SJSA1 (cell line): ENCODE results near the gene TTC27. TPM values are rescaled to one million over a fixed set of nuclear protein-coding genes. Genes with fewer than 3 reads are reported as not detected.
A peak's percentile ranks its signal among the peaks of the same experiment; 100 is the strongest.
"Not testable (repeated sequence)": the region's sequence is repeated elsewhere in the genome, so short reads cannot be mapped to it uniquely, and the experiment has no call there.

Experiments used
- DNase-seq, 2 experiments: peaks; one replicate each; pipeline ENCODE4 v3.0.0-alpha.2; 2015 to 2020; ENCODE audit warnings: low spot score in 2 of 2, low read depth in 1 of 2
- H3K27ac ChIP-seq: fragments of 250-450 bp; sonication (Bioruptor Pico); 2 replicates; pipeline ENCODE4 v1.5.1; 2020; ENCODE audit warnings: mild to moderate bottlenecking, moderate library complexity
- H3K27me3 ChIP-seq: fragments of 250-450 bp; sonication (Bioruptor Pico); replicated peaks from 2 replicates; pipeline ENCODE4 v1.5.1; 2020; ENCODE audit warnings: mild to moderate bottlenecking, moderate library complexity
- H3K36me3 ChIP-seq: fragments of 250-450 bp; sonication (Bioruptor Pico); 2 replicates; pipeline ENCODE4 v1.5.1; 2020; ENCODE audit warnings: mild to moderate bottlenecking
- H3K4me1 ChIP-seq: fragments of 250-450 bp; sonication (Bioruptor Pico); replicated peaks from 2 replicates; pipeline ENCODE4 v1.6.1; 2021; ENCODE audit warnings: mild to moderate bottlenecking
- H3K4me3 ChIP-seq: fragments of 250-450 bp; sonication (Bioruptor Pico); 2 replicates; pipeline ENCODE4 v1.5.1; 2020; ENCODE audit warnings: mild to moderate bottlenecking
- H3K9me3 ChIP-seq: fragments of 250-450 bp; sonication (Bioruptor Pico); replicated peaks from 2 replicates; pipeline ENCODE4 v1.5.1; 2020; ENCODE audit warnings: mild to moderate bottlenecking
- total RNA-seq: library from RNA; depleted of rRNA; stranded (reverse); fragments of >200 nt; shearing (Covaris generic); gene quantifications from 2 replicates; pipeline ENCODE4 v1.2.3, GENCODE V29; 2014

Gene TTC27
- total RNA-seq, 1 experiment from 2014 or later = 23.7 TPM

- no peaks in the 10 kb centered on the region for H3K9me3 ChIP-seq
- H3K27ac ChIP-seq = no peak overlapping the region
- no peak overlapping the region for H3K4me3 ChIP-seq
- H3K36me3 ChIP-seq = no peaks in the 10 kb centered on the region; the same call in 1 of the 2 replicates
- no peaks in the 10 kb centered on the region for H3K27me3 ChIP-seq
- DNase-seq = no peak
- H3K4me1 ChIP-seq = peaks cover 23% of the 10 kb centered on the region
Observed at GRCh38 chr2:32741575-32741974, 113.7 kb downstream of the TTC27 start.

- Histone ChIP-seq H3K9me3 (no peaks in the 10 kb centered on the region), H3K27ac (no peak overlapping the region), H3K4me3 (no peak overlapping the region), H3K4me1 (peaks cover 23% of the 10 kb centered on the region), H3K36me3 (no peaks in the 10 kb centered on the region; the same call in 1 of the 2 replicates), H3K27me3 (no peaks in the 10 kb centered on the region)
- no peak for DNase-seq
Observed at GRCh38 chr2:32742376-32742775, 114.5 kb downstream of the TTC27 start.

DNA sequence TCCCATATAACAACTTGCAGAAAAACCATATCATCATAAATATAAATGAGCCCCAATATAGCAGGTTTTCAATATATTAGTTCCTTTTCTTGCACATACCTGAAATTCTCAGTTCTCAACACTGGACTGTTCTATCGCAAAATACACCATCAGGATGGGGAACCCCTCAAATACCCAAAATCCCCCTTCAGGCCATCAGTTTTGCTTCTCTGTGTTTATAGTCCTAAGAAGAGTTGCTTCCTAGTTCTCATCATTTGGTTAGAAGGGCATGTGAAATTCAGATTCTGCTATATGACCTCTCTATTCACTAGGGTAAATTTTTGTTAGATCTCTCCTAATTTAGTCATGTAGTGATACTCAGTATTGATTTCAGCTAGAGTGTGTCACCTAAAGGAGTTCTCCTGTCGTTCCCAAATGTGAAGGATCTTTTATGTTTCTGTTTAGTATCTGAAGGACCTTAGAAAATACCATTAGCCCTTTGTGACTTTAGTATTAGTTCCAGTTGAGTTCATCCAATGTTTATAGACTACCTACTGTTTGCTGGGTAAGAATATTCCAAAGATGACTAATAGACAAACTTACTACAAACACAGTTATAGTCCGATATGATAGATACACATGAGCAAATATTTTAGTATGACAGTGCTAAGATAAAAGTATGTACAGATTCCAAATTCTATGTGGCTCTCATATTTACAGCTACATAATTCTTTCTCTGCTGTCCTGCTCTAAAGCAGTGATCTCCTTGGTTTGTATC, 115.8 kb downstream of the TTC27 start:
- Histone ChIP-seq H3K4me1 (peaks cover 23% of the 10 kb centered on the region), H3K9me3 (no peaks in the 10 kb centered on the region), H3K27ac (0 out of 2 replicates have a peak overlapping the region, but pooled peaks have one; percentile 5), H3K27me3 (no peaks in the 10 kb centered on the region), H3K36me3 (no peaks in the 10 kb centered on the region; the same call in 1 of the 2 replicates), H3K4me3 (no peak overlapping the region)
- DNase-seq = peak in 1 of 2 experiments; percentile 18

GRCh38 chr2:32745191-32745590, 117.3 kb downstream of the TTC27 start:
- H3K27me3 ChIP-seq = no peaks in the 10 kb centered on the region
- H3K4me1 ChIP-seq = peaks cover 23% of the 10 kb centered on the region
- H3K4me3 ChIP-seq = no peak overlapping the region
- no peaks in the 10 kb centered on the region; the same call in 1 of the 2 replicates for H3K36me3 ChIP-seq
- H3K27ac ChIP-seq = no peak overlapping the region
- H3K9me3 ChIP-seq = no peaks in the 10 kb centered on the region
- DNase-seq = peak; percentile 60

DNA sequence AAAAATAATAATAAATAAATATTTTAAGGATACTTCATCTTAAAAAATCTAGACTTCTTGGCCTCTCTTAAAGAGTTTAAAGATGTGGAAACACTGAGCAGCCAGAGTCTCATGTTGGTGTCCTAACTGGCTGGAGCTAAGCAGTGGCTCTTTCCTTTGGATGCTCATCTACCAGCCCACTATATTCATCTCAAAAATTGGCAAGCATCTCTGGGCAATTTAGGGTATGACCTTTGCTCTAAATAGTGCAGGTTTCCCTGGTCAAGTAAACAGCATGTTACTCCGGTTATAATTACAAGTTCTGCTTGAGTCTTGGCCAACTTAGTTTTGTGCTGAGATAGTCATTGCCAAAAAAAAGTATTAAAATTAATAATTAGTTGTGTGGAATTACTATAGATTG, 117.8 kb downstream of the TTC27 start:
- Histone ChIP-seq H3K4me1 (peaks cover 23% of the 10 kb centered on the region), H3K27me3 (no peaks in the 10 kb centered on the region), H3K36me3 (no peaks in the 10 kb centered on the region; the same call in 1 of the 2 replicates), H3K4me3 (no peak overlapping the region), H3K27ac (no peak overlapping the region), H3K9me3 (no peaks in the 10 kb centered on the region)
- no peak for DNase-seq

- Histone ChIP-seq H3K27ac (no peak overlapping the region), H3K36me3 (no peaks in the 10 kb centered on the region; the same call in 1 of the 2 replicates), H3K27me3 (no peaks in the 10 kb centered on the region), H3K9me3 (no peaks in the 10 kb centered on the region), H3K4me1 (peaks cover 27% of the 10 kb centered on the region), H3K4me3 (no peak overlapping the region)
- DNase-seq = no peak
Observed at GRCh38 chr2:32746669-32747068, 118.8 kb downstream of the TTC27 start.

DNA sequence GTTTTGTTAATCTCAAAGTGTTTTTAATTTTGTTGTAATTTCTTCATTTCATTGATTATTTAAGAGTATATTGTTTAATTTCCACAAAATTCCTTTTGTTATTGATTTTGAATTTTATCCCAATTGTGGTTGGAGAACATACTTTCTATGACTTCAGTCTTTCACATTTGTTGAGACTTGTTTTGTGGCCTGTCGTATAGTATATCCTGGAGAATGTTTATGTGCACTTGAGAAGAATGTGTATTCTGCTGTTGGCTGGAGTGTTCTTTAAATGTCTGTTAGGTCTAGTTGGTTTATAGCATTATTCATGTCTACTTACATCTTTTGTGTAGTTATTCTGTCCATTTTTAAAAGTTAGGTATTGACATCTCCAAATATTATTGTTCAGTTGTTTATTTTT, 120.3 kb downstream of the TTC27 start:
- Histone ChIP-seq H3K36me3 (no peaks in the 10 kb centered on the region; the same call in 1 of the 2 replicates), H3K27ac (no peak overlapping the region), H3K9me3 (no peaks in the 10 kb centered on the region), H3K4me3 (no peak overlapping the region), H3K27me3 (no peaks in the 10 kb centered on the region), H3K4me1 (peaks cover 40% of the 10 kb centered on the region)
- DNase-seq = no peak

DNA sequence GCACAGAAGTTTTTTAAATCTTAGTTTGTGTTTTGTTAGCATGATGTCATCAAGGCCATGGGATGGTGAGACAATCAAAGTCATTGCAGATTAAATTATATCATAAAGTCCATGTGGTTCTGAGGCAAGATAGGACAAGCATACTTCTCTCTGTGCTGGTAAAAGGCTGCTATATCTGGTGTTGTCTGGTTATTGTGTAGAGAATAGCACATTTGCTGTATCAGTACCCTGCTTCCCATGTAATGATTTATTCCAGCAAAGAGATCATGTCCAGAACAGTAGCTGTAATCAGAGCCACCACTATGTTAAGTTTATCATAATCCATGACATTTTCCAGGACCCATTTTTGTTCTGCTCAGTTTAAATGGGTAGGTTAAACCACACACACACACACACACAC, 123.0 kb downstream of the TTC27 start:
- no peak overlapping the region for H3K4me3 ChIP-seq
- H3K27ac ChIP-seq = no peak overlapping the region
- no peaks in the 10 kb centered on the region for H3K27me3 ChIP-seq
- peaks cover 20% of the 10 kb centered on the region for H3K4me1 ChIP-seq
- H3K9me3 ChIP-seq = no peaks in the 10 kb centered on the region
- no peaks in the 10 kb centered on the region for H3K36me3 ChIP-seq
- DNase-seq = no peak

DNA sequence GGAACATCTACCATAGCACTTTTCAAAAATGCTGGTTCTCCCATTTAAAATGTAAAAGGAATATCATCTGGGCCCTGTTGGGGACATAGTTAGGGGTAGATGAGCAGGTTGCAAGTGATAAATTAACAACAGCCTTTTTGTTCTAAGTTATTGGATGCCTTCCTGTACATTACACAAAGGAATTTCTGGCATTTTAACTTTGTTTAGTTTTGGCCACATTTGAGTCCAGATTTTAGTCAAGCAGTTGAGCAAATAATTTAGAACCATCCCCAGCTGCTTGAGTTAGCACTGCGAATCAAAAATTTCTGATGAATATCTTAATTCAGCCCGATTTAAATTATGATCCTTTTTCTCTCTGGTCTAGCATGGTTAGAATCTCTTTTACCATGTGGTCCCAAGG, 124.4 kb downstream of the TTC27 start:
- Histone ChIP-seq H3K27me3 (no peaks in the 10 kb centered on the region), H3K4me1 (peaks cover 20% of the 10 kb centered on the region), H3K27ac (no peak overlapping the region), H3K4me3 (no peak overlapping the region), H3K36me3 (no peaks in the 10 kb centered on the region), H3K9me3 (no peaks in the 10 kb centered on the region)
- no peak for DNase-seq

DNA sequence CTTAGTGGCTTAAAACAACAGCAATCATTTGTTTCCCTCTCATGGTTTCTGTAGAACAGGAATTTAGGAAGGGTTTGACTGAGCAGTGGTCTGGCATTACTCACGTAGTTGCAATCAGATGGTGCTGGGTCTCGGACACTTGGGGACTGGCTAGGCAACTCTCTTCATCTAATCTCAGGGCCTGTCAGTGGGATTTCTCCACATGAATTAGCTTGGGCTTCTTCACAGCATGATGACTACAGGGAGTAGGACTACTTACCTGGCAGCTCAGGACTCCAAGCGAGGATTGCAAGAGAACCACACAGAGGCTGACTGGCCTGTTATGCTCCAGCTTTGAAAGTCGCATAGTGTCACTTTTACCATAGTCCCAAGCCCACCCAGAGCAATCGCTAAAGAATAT, 125.1 kb downstream of the TTC27 start:
- H3K9me3 ChIP-seq = no peaks in the 10 kb centered on the region
- no peak overlapping the region for H3K4me3 ChIP-seq
- DNase-seq = no peak
- no peak overlapping the region for H3K27ac ChIP-seq
- peaks cover 20% of the 10 kb centered on the region for H3K4me1 ChIP-seq
- no peaks in the 10 kb centered on the region for H3K27me3 ChIP-seq
- H3K36me3 ChIP-seq = no peaks in the 10 kb centered on the region

- not testable (repeated sequence) for H3K27me3 ChIP-seq, H3K9me3 ChIP-seq, DNase-seq, H3K4me3 ChIP-seq, H3K27ac ChIP-seq, H3K36me3 ChIP-seq
- H3K4me1 ChIP-seq = peaks cover 20% of the 10 kb centered on the region
Observed at GRCh38 chr2:32754676-32755075, 126.8 kb downstream of the TTC27 start.

DNA sequence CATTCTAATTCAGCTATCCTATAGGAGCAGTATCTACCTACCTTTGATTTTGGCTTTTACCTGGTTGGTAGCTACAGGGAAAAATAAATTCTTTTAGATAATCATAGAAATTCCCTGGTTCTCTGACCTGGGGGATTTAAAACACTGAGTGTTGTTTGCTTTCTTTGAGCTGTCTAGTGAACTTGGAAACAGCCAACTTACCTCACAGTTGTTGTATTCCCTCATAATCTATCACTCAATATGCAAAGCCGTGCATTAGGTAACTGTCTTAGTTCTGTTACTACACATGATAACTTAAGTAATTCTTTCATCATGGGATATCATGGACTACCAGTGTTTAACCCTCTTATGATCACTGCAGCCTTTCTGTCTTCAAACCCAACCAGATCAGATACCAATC, 127.8 kb downstream of the TTC27 start:
- no peaks in the 10 kb centered on the region for H3K9me3 ChIP-seq

DNA sequence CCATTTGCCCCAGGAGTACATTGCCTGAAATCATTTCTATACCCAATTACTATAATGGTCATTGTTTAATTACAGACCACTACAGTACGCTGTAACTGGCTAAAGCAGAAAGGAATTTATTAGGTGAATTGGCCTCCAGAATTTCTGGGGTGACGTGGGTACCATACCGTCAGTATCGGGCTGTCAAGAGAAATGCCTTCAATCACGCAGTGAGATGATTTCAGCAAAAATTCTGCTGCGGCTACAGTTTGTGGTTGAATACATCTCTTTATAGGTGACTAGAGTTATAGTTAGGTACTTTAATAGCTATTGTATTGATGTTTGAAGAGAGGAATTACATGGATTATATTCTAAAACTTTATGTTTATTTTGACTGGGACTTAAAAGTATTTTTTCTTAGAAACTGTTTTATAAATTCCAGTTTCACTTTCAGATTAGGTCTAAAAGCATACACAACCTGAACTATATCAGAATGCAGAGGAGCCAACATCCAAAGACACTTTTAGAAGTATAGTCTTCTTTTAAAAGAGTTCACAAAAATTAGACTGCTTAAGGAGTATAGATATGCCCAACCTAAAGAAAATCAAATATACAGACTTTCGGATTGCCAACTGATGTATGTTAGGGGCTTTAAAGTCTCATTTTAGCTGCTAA, 128.4 kb downstream of the TTC27 start:
- Histone ChIP-seq H3K27me3 (no peaks in the 10 kb centered on the region), H3K36me3 (peaks cover 12% of the 10 kb centered on the region; the same call in 1 of the 2 replicates), H3K4me1 (peaks cover 20% of the 10 kb centered on the region), H3K9me3 (no peaks in the 10 kb centered on the region), H3K27ac (no peak overlapping the region), H3K4me3 (no peak overlapping the region)
- DNase-seq = no peak

More for the DNA sequence above, 127.8 kb downstream of the TTC27 start:
- DNase-seq = no peak
- Histone ChIP-seq H3K27ac (no peak overlapping the region), H3K36me3 (peaks cover 12% of the 10 kb centered on the region; the same call in 1 of the 2 replicates), H3K4me1 (peaks cover 20% of the 10 kb centered on the region), H3K27me3 (no peaks in the 10 kb centered on the region), H3K4me3 (no peak overlapping the region)

- no peaks in the 10 kb centered on the region for H3K27me3 ChIP-seq
- H3K9me3 ChIP-seq = no peaks in the 10 kb centered on the region
- peaks cover 12% of the 10 kb centered on the region; the same call in 1 of the 2 replicates for H3K36me3 ChIP-seq
- no peak for DNase-seq
- H3K4me1 ChIP-seq = peaks cover 3% of the 10 kb centered on the region; the same call in 1 of the 2 replicates
- no peak overlapping the region for H3K4me3 ChIP-seq
- no peak overlapping the region for H3K27ac ChIP-seq
Observed at GRCh38 chr2:32758232-32758631, 130.4 kb downstream of the TTC27 start.
